ENCODE data around the gene AKAP12.

GRCh38 chr6:151216804-151217203 is 23.0 kb upstream of the AKAP12 start:
- TF ChIP-seq EZH2 (IDR thresholded peaks at IDR 0.05): no peak
- no peak for TF ChIP-seq POLR2AphosphoS5 (IDR thresholded peaks at IDR 0.05; ENCODE audit: borderline replicate concordance, low read depth, low read length)

Measured in SK-N-MC (cell line).